HG03460 (cell line): Measurements from ENCODE around the gene FMO2.
"Not testable (repeated sequence)": the region's sequence is repeated elsewhere in the genome, so short reads cannot be mapped to it uniquely, and the experiment has no call there.

Source experiments
- ATAC-seq: cut with Tn5 transposase; IDR thresholded peaks from one replicate; pipeline ENCODE4 v1.9.1; 2021; ENCODE audit not compliant: unreplicated experiment

The FMO2 gene

GRCh38 chr1:171218661-171219060 is 33.6 kb downstream of the FMO2 start:
- no peak for ATAC-seq

DNA sequence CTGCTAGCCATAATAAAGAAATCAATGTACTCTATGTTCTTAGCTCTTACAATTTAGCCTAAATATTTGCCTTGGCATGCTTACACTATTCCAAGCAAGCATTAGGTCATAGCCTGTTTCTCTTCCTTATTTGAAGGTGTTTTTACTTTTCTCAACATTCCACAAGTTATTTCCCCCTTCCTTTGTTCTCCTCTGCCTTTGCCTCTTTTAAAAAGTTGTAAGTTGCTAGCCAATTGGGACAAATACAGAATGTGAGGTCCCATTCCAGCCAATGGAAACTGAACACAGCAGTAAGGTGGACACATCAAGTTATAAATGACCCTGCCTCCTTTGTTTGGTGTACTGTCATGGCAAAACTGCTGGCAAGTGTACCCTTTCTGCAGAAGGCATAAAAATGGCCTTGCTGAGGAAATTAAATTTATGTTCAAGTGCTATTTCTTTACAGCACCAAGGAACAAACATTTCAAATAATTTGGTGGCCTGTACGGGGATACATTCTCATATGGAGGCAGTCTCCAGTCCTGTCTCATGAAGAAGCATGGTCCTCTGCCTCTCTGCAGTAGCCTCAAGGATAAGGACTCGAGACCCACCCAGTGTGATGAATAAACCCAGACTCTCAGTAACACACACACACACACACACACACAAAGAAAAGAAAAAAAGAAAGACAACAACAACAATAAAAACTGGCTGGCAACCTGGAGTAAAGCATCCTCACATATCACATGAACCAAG is 34.4 kb downstream of the FMO2 start:
- no peak for ATAC-seq

- no peak for ATAC-seq
These were observed 35.0 kb downstream of the FMO2 start for GRCh38 chr1:171220081-171220420.

DNA sequence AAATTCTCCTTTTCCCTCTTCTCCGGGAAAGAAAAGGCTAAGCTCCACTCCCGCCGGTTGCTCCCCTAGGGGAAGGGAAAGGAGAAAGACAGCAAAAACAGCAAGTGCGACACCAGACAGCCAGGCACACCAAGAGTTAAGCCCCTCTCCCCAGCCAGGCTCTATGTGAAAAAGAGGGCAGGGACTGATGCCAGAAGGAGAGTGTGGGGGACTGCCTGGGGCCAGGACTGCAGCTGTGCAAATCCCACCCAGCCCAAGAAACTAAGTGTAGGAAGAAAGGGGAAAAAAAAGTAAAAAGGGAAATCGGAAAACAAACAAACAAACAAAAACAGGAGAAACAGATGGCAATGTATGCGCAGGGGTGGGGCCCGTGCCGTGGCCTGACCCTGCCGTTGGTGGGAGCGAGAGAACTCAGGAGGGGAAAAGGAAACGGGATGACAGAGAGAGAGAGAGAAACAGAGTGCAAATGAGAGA is 35.5 kb downstream of the FMO2 start:
- ATAC-seq: no peak

DNA sequence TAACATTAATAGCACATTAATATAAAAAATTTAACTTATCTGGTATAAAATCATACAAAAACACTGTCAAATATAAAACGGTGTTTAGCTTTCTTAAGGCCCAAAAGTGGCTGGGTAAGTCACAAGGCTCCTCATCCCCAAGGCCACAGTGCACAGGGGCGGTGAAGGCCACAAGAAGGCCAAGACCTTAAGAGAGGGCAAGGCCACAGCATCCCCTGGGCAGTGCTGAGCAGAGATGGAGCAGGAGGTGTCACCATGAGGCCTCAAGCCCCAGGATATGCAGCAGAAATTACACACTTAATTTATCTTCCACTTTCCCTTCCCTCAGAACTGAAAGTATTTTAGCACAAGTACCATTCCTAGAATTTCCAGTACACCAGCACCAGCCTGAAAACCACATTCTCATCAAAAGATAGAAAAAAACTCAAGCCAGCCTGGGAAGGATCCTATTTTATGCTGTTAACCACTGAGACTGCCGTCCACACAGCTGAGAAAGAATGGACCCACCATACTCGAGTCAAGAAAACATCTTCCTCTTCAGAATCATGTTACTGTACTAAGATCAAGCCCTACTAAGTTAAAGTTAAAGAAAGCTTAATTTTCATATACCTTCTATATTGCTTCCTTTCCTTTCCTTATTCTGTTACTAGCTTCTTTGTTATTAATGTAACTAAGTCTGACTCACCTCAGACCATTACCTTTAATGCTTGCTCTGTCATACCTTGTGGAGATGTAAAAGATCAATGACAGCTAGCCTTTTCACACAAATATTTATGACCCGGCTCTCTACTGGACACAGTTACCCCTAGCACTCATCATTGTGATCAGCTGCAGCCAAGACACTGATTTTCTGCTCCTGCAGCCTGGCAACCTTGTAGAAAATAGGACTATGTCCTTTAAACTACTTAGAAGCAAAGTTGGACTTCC is 36.8 kb downstream of the FMO2 start:
- no peak for ATAC-seq

DNA sequence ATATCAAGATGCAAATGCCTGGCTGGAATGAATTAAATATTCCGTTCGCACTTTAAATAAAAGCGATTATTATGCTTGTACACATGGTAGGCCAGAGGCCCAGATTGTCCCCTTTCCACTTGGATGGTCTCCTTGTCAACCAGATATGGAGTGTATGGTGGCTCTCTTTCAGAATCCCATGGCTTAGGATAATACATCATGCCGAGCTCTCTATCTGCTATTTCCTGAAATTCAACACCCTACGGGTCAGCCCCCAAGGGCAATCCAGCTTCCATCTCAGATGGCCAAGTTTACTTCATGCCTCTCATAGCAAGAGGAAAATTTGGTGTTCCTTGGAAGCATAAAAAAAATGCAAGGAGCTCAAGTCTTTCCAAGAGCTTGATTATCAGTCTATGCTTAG is 37.8 kb downstream of the FMO2 start:
- no peak for ATAC-seq

DNA sequence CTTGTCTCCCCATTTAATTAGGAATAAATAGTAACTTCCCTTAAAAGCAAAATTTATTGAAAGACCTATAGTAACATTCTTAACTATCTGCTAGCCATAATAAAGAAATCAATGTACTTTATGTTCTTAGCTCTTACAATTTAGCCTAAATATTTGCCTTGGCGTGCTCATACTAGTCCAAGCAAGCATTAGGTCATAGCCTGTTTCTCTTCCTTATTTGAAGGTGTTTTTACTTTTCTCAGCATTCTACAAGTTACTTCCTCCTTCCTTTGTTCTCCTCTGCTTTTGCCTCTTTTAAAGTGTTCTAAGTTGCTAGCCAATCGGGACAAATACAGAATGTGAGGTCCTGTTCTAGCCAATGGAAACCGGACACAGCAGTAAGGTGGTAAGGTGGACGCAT is 39.2 kb downstream of the FMO2 start:
- not testable (repeated sequence) for ATAC-seq

- peak; percentile 92 for ATAC-seq
These were observed 41.8 kb downstream of the FMO2 start for GRCh38 chr1:171226747-171227370.

GRCh38 chr1:171231326-171231725 is 46.2 kb downstream of the FMO2 start:
- ATAC-seq: no peak

DNA sequence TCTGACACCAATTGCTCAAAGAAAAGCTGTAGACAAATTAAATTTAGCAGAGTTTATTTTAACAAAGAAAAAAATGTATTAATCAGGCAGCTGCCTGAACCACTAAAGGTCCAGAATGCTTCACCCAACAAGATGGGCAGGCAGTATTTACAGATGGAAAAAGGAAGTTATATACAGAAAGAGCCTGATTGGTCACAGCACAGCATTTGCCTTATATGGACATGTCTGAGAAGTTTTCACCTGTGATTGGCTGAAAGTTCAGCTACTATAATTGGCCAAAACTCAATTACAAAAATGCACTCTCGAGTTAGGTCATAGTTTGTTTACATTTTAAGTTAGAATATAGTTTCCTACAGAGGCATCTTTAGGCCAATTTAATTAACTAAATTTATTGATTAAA is 48.1 kb downstream of the FMO2 start:
- no peak for ATAC-seq

DNA sequence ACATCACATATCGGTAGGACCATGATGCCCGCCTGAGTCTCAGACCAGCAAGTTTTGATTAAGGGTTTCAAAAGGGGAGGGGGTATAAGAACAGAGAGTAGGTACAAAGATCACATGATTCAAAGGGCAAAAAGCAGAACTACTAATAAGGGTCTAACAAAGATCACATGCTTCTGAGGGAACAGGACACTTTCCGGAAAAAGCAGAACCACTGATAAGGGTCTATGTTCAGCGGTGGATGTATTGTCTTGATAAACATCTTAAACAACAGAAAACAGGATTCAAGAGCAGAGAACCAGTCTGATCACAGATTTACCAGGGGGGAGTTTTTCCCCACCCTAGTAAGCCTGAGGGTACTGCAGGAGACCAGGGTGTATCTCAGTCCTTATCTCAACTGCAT is 51.1 kb downstream of the FMO2 start:
- ATAC-seq: not testable (repeated sequence)

- ATAC-seq: no peak
These were observed 58.8 kb downstream of the FMO2 start for GRCh38 chr1:171243878-171244277.

DNA sequence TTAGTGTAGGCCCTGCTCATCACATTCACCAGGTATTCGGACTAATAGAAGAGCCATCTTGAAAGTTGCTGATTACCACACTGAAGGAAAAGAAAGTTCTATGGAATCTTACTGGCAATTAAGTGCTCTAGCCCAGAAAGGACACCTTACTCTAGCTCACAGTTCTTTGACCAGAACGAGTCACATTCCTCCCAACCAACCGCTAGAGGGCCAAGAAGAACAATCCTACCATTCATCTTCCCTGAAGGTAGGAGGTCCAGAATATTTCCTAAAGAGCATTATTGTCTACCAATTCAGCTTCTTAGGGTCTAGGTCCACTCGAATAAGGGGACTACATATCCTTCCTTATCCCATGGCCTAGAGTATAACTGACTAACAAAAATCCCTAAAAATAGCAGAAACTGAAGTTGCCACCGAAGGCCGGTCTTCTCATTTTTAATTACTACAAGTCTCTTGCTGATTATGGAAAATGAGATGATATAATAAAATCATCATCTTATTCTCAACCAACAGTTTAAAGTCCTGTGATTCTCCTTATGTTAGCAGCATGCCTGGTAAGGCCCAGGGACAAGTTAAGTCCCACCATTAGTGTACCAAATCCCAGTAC is 60.5 kb downstream of the FMO2 start:
- peak; percentile 59 for ATAC-seq

- no peak for ATAC-seq
These were observed 62.4 kb downstream of the FMO2 start for GRCh38 chr1:171247501-171247900.

GRCh38 chr1:171248302-171248701 is 63.2 kb downstream of the FMO2 start, which contains the start of gene FMO1:
TSS of gene FMO1 (plus strand) at chr1:171248494. CDS start at chr1:171258088, 9,594 bp downstream.
- ATAC-seq: no peak

- ATAC-seq: no peak
These were observed 63.7 kb downstream of the FMO2 start for GRCh38 chr1:171248841-171249240.

- no peak for ATAC-seq
These were observed 65.2 kb downstream of the FMO2 start for GRCh38 chr1:171250263-171250662.

DNA sequence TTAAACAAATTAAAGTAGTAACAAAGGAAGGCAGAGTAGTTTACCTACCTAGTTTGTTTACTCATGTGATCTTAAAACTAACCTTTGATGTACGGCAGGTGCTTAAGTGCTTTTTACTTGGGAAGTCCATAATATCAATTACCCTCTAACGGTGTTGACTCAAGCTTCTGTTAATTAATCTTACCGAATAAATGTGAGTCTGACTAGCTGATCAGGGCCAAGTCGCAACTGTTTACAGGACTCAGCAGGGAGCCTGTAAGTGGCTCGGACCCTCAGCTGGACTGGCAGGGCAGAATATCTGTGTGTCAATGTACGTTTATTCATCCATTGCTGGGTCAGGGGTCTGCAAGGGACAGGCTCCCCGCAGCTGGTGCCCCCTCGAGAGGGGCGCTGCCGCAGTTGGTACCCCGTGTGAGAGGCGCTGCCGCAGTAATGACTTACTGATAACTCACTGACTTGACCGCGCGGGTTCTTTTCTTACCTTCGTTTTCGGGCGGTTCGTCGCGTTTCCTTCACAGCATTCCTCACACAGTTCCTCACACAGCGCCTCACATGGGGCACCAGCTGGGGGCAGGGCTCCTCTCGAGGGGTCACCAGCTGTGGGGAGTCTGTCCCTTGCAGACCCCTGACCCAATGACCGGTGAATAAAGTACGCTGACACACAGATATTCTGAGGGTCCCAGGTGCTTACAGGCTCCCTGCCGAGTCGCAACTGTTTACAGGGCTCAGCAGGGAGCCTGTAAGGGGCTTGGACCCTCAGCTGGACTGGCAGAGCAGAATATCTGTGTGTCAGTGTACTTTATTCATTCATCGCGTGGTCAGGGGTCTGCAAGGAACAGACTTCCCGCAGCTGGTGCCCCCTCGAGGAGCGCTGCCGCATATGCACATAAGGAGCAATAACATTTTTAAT is 66.2 kb downstream of the FMO2 start:
- peak; percentile 57 for ATAC-seq

GRCh38 chr1:171251952-171252300 is 66.8 kb downstream of the FMO2 start:
- ATAC-seq: no peak

GRCh38 chr1:171252482-171252881 is 67.4 kb downstream of the FMO2 start:
- ATAC-seq: peak; percentile 86
